ENCODE data around the gene SIRT2.
A peak's percentile ranks its signal among the peaks of the same experiment; 100 is the strongest.
"Not testable (repeated sequence)": the region's sequence is repeated elsewhere in the genome, so short reads cannot be mapped to it uniquely, and the experiment has no call there.

SIRT2 gene

GRCh38 chr19:38899447-38900201 lies at the start of gene SIRT2, which contains the start of gene NFKBIB:
TSS of gene SIRT2 (minus strand) at chr19:38899618. CDS start at chr19:38899521, 97 bp downstream.
TSS of gene NFKBIB (plus strand) at chr19:38899969. CDS start at chr19:38900033, 64 bp downstream.
- peak; percentile 100 for DNase-seq

- no peak for DNase-seq
These were observed 47.0 kb upstream of the SIRT2 start for GRCh38 chr19:38946229-38947010.

- DNase-seq: no peak
These were observed 46.3 kb upstream of the SIRT2 start for GRCh38 chr19:38945562-38946228.

GRCh38 chr19:38944981-38945506 lies 45.6 kb upstream of the SIRT2 start:
- peak; percentile 54 for DNase-seq

GRCh38 chr19:38942471-38943181 lies 43.2 kb upstream of the SIRT2 start:
- no peak for DNase-seq

- DNase-seq: no peak
These were observed 42.6 kb upstream of the SIRT2 start for GRCh38 chr19:38941979-38942378.

GRCh38 chr19:38941466-38941865 lies 42.0 kb upstream of the SIRT2 start:
- DNase-seq: not testable (repeated sequence)

GRCh38 chr19:38939957-38940356 lies 40.5 kb upstream of the SIRT2 start:
- DNase-seq: no peak

- DNase-seq: no peak
These were observed 34.1 kb upstream of the SIRT2 start for GRCh38 chr19:38933544-38933943.

GRCh38 chr19:38932425-38933179 lies 33.2 kb upstream of the SIRT2 start:
- no peak for DNase-seq

- no peak for DNase-seq
These were observed 32.0 kb upstream of the SIRT2 start for GRCh38 chr19:38931521-38931793.

- peak; percentile 99 for DNase-seq
These were observed 31.5 kb upstream of the SIRT2 start, which contains the start of gene MRPS12 for GRCh38 chr19:38930776-38931520. TSS of gene MRPS12 (plus strand) at chr19:38930944. CDS start at chr19:38931295, 351 bp downstream.

GRCh38 chr19:38929929-38930775 lies 30.7 kb upstream of the SIRT2 start, which contains the start of gene SARS2:
TSS of gene SARS2 (minus strand) at chr19:38930763. CDS start at chr19:38930736, 27 bp downstream.
- peak; percentile 97 for DNase-seq

GRCh38 chr19:38928391-38929001 lies 29.1 kb upstream of the SIRT2 start:
- DNase-seq: no peak

GRCh38 chr19:38924388-38924787 lies 25.0 kb upstream of the SIRT2 start:
- DNase-seq: no peak

GRCh38 chr19:38922482-38922881 lies 23.1 kb upstream of the SIRT2 start:
- DNase-seq: no peak

- no peak for DNase-seq
These were observed 22.2 kb upstream of the SIRT2 start for GRCh38 chr19:38921420-38922274.

- no peak for DNase-seq
These were observed 21.4 kb upstream of the SIRT2 start for GRCh38 chr19:38920602-38921419.

Measured in femur (tissue), 1 donor.